NCI-H1048 (cell line): ENCODE results near the gene JUP.

ENCODE experiments used
- DNase-seq: peaks from one replicate; lab custom pipeline; 2025; lab: John Stamatoyannopoulos, UW

The JUP gene

GRCh38 chr17:41723801-41724475 is 62.6 kb downstream of the JUP start:
- no peak for DNase-seq

- no peak for DNase-seq
Measured at GRCh38 chr17:41722231-41722630, 64.3 kb downstream of the JUP start.

GRCh38 chr17:41718287-41718645 is 68.2 kb downstream of the JUP start:
- DNase-seq: no peak

GRCh38 chr17:41717408-41718286 is 68.9 kb downstream of the JUP start:
- DNase-seq: no peak

- DNase-seq: no peak
Measured at GRCh38 chr17:41711669-41712400, 74.7 kb downstream of the JUP start, which contains the start of gene GAST. TSS of gene GAST (plus strand) at chr17:41712331. CDS start at chr17:41715437, 3,106 bp downstream.

GRCh38 chr17:41710472-41711090 is 75.9 kb downstream of the JUP start:
- no peak for DNase-seq

- no peak for DNase-seq
Measured at GRCh38 chr17:41707803-41708669, 78.5 kb downstream of the JUP start.

GRCh38 chr17:41705271-41705991 is 81.1 kb downstream of the JUP start:
- DNase-seq: no peak
